Stimulated activated CD8-positive, alpha-beta memory T cell treated with anti-CD3 and anti-CD28 coated beads, Interleukin-4, amount 100 ng/mL, for 48 hours (primary cell): ENCODE measurements around the gene PTH2.
A peak's percentile ranks its signal among the peaks of the same experiment; 100 is the strongest.

Experiments used
- DNase-seq: peaks from one replicate; pipeline ENCODE4 v3.0.0-alpha.2; 2020

Gene PTH2

GRCh38 chr19:49430678-49431329, 7.6 kb upstream of the PTH2 start:
- peak; percentile 62 for DNase-seq

GRCh38 chr19:49430172-49430677, 7.0 kb upstream of the PTH2 start:
- no peak for DNase-seq

- DNase-seq, result no peak
These were observed 5.6 kb upstream of the PTH2 start for GRCh38 chr19:49428547-49429451.

- peak; percentile 51 for DNase-seq
These were observed 4.8 kb upstream of the PTH2 start for GRCh38 chr19:49427855-49428546.

GRCh38 chr19:49427339-49427738, 4.1 kb upstream of the PTH2 start:
- no peak for DNase-seq

GRCh38 chr19:49425922-49426592, 2.8 kb upstream of the PTH2 start:
- DNase-seq, result peak; percentile 75

GRCh38 chr19:49425178-49425577, 1.9 kb upstream of the PTH2 start, which contains the start of gene GFY:
Gene GFY (plus strand): TSS chr19:49425388. CDS start chr19:49426431, 1,043 bp downstream.
- no peak for DNase-seq

- no peak for DNase-seq
These were observed 703 bp upstream of the PTH2 start for GRCh38 chr19:49423985-49424303.

GRCh38 chr19:49422407-49423070, 702 bp downstream of the PTH2 start:
- DNase-seq, result peak; percentile 74

GRCh38 chr19:49421878-49422202, 1.4 kb downstream of the PTH2 start:
- DNase-seq, result no peak

GRCh38 chr19:49421039-49421877, 2.0 kb downstream of the PTH2 start:
- peak; percentile 72 for DNase-seq

GRCh38 chr19:49420227-49420626, 3.0 kb downstream of the PTH2 start:
- DNase-seq, result no peak

GRCh38 chr19:49419173-49419572, 4.1 kb downstream of the PTH2 start:
- DNase-seq, result no peak

- DNase-seq, result no peak
These were observed 4.7 kb downstream of the PTH2 start for GRCh38 chr19:49418511-49418910.

GRCh38 chr19:49417088-49417487, 6.2 kb downstream of the PTH2 start:
- DNase-seq, result no peak

- no peak for DNase-seq
These were observed 7.4 kb downstream of the PTH2 start for GRCh38 chr19:49415810-49416200.

GRCh38 chr19:49415102-49415809, 8.0 kb downstream of the PTH2 start:
- DNase-seq, result no peak

- DNase-seq, result no peak
These were observed 9.0 kb downstream of the PTH2 start for GRCh38 chr19:49414256-49414655.

GRCh38 chr19:49413348-49413747, 9.9 kb downstream of the PTH2 start:
- DNase-seq, result no peak

- DNase-seq, result no peak
These were observed 11.4 kb downstream of the PTH2 start for GRCh38 chr19:49411681-49412326.
